Stimulated activated naive CD8-positive, alpha-beta T cell treated with anti-CD3 and anti-CD28 coated beads, Interleukin-15, Interleukin-2, amounts not matched to agents 100 ng/mL and 50 ng/mL, for 24 hours (primary cell): ENCODE measurements around the gene DROSHA.
A peak's percentile ranks its signal among the peaks of the same experiment; 100 is the strongest.
"Not testable (repeated sequence)": the region's sequence is repeated elsewhere in the genome, so short reads cannot be mapped to it uniquely, and the experiment has no call there.

ENCODE experiments used
- H3K27ac Mint-ChIP-seq: one replicate; pipeline ENCODE4 v1.8.0; 2021; ENCODE audit warnings: mild to moderate bottlenecking, mixed read lengths
- H3K27me3 Mint-ChIP-seq: one replicate; pipeline ENCODE4 v1.8.0; 2021; ENCODE audit warnings: mixed read lengths
- H3K36me3 Mint-ChIP-seq: one replicate; pipeline ENCODE4 v1.8.0; 2021; ENCODE audit warnings: low read depth, mixed read lengths
- H3K4me1 Mint-ChIP-seq: one replicate; pipeline ENCODE4 v1.8.0; 2021; ENCODE audit warnings: low read depth, mixed read lengths
- H3K4me3 Mint-ChIP-seq: one replicate; pipeline ENCODE4 v1.8.0; 2021; ENCODE audit warnings: mild to moderate bottlenecking, mixed read lengths
- H3K9me3 Mint-ChIP-seq: one replicate; pipeline ENCODE4 v1.8.0; 2021; ENCODE audit warnings: mixed read lengths

Gene DROSHA, protein sequence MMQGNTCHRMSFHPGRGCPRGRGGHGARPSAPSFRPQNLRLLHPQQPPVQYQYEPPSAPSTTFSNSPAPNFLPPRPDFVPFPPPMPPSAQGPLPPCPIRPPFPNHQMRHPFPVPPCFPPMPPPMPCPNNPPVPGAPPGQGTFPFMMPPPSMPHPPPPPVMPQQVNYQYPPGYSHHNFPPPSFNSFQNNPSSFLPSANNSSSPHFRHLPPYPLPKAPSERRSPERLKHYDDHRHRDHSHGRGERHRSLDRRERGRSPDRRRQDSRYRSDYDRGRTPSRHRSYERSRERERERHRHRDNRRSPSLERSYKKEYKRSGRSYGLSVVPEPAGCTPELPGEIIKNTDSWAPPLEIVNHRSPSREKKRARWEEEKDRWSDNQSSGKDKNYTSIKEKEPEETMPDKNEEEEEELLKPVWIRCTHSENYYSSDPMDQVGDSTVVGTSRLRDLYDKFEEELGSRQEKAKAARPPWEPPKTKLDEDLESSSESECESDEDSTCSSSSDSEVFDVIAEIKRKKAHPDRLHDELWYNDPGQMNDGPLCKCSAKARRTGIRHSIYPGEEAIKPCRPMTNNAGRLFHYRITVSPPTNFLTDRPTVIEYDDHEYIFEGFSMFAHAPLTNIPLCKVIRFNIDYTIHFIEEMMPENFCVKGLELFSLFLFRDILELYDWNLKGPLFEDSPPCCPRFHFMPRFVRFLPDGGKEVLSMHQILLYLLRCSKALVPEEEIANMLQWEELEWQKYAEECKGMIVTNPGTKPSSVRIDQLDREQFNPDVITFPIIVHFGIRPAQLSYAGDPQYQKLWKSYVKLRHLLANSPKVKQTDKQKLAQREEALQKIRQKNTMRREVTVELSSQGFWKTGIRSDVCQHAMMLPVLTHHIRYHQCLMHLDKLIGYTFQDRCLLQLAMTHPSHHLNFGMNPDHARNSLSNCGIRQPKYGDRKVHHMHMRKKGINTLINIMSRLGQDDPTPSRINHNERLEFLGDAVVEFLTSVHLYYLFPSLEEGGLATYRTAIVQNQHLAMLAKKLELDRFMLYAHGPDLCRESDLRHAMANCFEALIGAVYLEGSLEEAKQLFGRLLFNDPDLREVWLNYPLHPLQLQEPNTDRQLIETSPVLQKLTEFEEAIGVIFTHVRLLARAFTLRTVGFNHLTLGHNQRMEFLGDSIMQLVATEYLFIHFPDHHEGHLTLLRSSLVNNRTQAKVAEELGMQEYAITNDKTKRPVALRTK (N-terminal part only)

DNA sequence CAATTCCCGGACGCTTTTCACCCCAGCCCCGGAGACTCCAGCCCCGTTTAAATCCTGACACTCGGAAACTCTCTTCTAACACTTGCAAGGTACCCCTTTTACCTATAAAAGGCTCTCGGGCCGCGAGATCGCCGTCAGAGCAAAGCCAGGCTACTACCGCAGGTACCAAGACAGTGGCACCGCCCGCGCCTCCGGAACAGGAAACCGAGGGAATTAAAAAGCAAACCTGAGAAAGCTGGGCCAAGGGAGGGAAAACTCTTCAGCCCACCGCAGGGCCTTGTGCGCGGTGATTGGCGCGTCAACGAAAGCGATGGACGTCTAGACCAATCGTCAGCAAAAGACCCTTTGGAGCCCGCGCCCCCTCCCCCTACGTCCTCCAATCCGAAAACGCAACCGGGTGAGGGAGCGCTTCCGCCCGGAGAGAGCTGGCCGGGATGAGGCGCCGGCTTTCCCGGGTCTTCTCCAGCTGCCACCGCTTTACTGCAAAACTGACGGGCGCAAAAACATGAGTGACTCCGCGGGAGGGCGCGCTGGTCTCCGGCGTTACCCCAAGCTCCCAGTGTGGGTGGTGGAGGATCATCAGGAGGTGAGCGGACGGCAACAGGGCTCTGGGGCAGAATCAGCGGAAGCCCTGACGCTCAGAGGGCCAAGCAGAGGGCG lies at the start of gene DROSHA, which contains the start of gene C5orf22:
DROSHA (minus strand) TSS at position 206 of the 660 bp plus-strand sequence. CDS start 3,034 bp downstream, outside the sequence.
C5orf22 (plus strand) TSS at position 414 of the 660 bp plus-strand sequence; CDS start at position 506, 92 bp downstream.
- H3K4me1 Mint-ChIP-seq = peaks cover 49% of the 10 kb centered on the region
- peak within 1 kb of the TSS; percentile 88 for H3K27ac Mint-ChIP-seq
- no peaks in the 10 kb centered on the region for H3K27me3 Mint-ChIP-seq
- peaks cover 52% of the 10 kb centered on the region for H3K36me3 Mint-ChIP-seq
- H3K4me3 Mint-ChIP-seq = peak within 1 kb of the TSS; percentile 93
- no peaks in the 10 kb centered on the region for H3K9me3 Mint-ChIP-seq

DNA sequence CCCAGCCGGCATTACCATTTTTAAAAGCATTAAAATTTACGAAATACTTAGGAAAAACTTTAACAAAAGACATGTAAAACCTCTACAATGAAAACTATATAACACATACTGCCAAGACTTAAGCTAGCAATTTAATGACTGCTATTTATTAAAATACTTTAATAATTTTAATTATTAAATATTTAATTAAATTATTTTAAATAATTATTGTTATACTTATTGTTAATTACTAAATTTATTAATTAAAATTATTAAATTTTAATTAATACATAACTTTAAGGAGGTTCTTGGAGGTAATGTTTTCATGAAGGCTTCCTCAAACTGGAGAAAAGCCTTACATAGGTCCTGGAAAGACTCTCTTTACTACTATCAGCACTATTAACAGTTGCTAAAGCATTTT lies 47.7 kb upstream of the DROSHA start:
- H3K27me3 Mint-ChIP-seq = peaks cover 25% of the 10 kb centered on the region
- no peaks in the 10 kb centered on the region for H3K36me3 Mint-ChIP-seq
- no peaks in the 10 kb centered on the region for H3K4me1 Mint-ChIP-seq
- H3K4me3 Mint-ChIP-seq = no peak overlapping the region
- no peak overlapping the region for H3K27ac Mint-ChIP-seq
- H3K9me3 Mint-ChIP-seq = no peaks in the 10 kb centered on the region

DNA sequence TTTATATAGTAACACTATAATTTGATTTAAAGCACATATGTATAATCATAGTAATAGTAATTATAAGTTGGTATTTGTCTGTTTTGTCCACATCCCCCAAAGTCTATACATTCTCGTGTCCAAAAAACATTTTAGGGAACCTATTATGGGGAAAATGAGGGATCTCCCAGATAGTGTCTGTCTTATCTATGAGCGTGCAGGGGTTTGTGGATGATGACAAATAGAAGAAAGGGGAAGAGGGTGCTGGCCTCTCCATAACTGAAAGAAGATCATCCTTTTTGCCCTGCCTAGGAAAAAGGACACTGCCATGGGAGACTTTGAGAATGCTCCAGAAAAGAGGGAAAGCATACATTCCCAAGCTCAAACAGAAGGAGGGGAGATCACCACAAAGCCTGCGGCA lies 45.5 kb upstream of the DROSHA start:
- peaks cover 17% of the 10 kb centered on the region for H3K27me3 Mint-ChIP-seq
- H3K4me3 Mint-ChIP-seq = no peak overlapping the region
- no peaks in the 10 kb centered on the region for H3K36me3 Mint-ChIP-seq
- H3K4me1 Mint-ChIP-seq = no peaks in the 10 kb centered on the region
- no peak overlapping the region for H3K27ac Mint-ChIP-seq
- no peaks in the 10 kb centered on the region for H3K9me3 Mint-ChIP-seq

DNA sequence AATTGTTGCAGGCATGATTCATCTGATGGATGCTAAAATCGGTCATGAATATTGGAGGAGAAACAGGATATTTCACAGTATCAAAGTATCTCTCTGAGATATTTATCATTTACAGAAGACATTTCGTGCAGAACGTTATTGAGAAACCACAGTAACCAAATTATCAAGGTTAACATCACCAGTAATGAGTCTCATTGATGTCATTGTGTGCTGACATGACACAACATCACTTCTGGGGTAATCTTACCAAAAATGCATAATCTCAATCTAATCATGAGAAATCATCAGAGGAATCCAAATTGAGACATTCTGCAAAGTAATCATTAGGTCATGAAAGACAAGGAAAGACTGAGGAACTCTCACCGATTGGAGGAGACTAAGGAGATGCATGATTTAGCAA lies 42.9 kb upstream of the DROSHA start:
- no peak overlapping the region for H3K4me3 Mint-ChIP-seq
- H3K27ac Mint-ChIP-seq = no peak overlapping the region
- no peaks in the 10 kb centered on the region for H3K9me3 Mint-ChIP-seq
- peaks cover 16% of the 10 kb centered on the region for H3K27me3 Mint-ChIP-seq
- H3K36me3 Mint-ChIP-seq = no peaks in the 10 kb centered on the region
- H3K4me1 Mint-ChIP-seq = no peaks in the 10 kb centered on the region

DNA sequence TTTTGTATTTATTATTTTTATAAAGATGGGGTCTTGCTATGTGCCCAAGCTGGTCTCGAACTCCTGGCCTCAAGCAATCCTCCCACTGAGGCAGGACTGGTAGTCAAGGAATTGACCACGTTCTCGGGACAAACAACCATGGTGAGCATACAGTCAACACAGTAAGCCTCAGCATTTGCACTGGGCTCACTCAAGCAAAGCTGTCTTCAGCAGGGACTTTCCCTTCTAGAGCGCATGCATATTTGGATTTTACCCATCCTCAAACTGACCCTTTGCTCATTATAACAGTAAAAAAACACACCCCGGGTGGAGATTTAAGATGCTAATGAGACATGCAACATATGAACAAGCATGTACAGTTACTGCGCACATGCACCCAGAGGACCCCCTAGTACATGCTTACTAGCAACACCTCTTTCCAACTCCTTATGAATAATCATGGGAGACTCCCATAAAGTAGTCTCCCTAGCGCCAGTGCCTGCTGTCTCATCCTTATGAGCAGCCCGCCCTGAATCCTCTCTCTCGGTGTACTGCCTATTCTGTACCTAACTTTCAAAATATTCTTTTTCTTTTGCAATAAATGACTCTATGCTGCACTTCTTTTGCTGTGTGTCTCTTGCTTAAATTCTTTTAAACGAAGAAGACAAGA lies 41.7 kb upstream of the DROSHA start:
- Mint-ChIP-seq H3K9me3 (no peaks in the 10 kb centered on the region), H3K27me3 (peaks cover 16% of the 10 kb centered on the region), H3K36me3 (no peaks in the 10 kb centered on the region), H3K4me3 (no peak overlapping the region), H3K4me1 (no peaks in the 10 kb centered on the region), H3K27ac (no peak overlapping the region)

DNA sequence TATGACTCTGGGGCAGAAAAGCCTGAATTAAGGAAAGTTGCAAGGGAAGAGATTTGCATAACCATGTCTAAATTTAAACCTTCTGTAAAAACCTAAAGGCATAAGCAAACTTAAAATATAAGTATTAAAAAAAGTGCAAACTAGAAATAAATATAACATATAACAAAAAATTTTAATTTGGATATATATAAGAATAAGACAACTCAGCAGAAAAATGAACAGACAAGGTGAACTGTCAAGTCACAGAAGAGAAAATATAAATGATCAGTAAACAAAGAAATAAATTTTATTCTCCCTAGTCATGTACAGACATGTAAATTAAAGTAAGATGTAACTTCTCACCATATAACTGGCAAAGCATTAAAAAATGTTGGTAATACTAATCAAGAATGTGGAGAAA lies 37.2 kb upstream of the DROSHA start:
- H3K4me3 Mint-ChIP-seq = no peak overlapping the region
- H3K27me3 Mint-ChIP-seq = peaks cover 4% of the 10 kb centered on the region
- no peaks in the 10 kb centered on the region for H3K4me1 Mint-ChIP-seq
- H3K27ac Mint-ChIP-seq = no peak overlapping the region
- peaks cover 6% of the 10 kb centered on the region for H3K36me3 Mint-ChIP-seq
- peaks cover 10% of the 10 kb centered on the region for H3K9me3 Mint-ChIP-seq

DNA sequence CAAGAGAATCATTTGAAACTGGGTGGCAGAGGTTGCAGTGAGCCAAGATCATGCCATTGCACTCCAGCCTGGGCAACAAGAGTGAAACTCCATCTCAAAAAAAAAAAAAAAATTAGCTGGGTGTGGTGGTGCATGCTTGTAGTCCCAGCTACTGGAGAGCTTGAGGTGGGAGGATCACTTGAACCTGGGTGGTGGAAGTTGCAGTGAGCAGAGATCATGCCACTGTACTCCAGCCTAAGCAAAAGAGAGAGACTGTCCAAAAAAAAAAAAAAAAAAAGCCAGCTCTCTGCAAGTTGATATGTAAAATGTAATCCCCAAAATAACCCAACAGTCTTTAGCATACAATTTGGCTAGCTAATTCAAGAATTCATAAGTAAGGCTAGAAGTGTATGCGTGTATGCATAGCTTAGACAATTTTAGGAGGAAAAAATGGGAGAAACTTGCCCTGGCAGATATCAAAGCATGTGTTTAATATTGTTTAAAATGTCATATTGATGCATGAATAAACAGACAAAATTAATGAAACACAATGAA lies 36.5 kb upstream of the DROSHA start:
- peaks cover 4% of the 10 kb centered on the region for H3K27me3 Mint-ChIP-seq
- no peak overlapping the region for H3K27ac Mint-ChIP-seq
- H3K9me3 Mint-ChIP-seq = peaks cover 10% of the 10 kb centered on the region
- H3K4me1 Mint-ChIP-seq = no peaks in the 10 kb centered on the region
- H3K4me3 Mint-ChIP-seq = no peak overlapping the region
- peaks cover 6% of the 10 kb centered on the region for H3K36me3 Mint-ChIP-seq

DNA sequence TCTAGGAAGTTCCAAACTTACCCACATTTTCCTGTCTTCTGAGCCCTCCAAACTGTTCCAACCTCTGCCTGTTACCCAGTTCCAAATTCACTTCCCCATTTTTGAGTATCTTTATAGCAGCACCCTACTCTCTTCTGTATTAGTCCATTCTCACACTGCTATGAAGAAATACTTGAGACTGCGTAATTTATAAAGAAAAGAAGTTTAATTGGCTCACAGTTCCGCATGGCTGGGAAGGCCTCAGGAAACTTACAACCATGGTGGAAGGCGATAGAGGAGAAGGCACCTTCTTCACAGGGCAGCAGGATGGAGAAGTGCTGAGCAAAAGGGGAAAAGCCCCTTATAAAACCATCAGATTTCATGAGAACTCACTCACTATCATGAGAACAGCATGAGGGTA lies 34.5 kb upstream of the DROSHA start:
- H3K9me3 Mint-ChIP-seq = peaks cover 10% of the 10 kb centered on the region
- H3K36me3 Mint-ChIP-seq, H3K4me3 Mint-ChIP-seq, H3K27ac Mint-ChIP-seq, H3K27me3 Mint-ChIP-seq, H3K4me1 Mint-ChIP-seq: not testable (repeated sequence)

DNA sequence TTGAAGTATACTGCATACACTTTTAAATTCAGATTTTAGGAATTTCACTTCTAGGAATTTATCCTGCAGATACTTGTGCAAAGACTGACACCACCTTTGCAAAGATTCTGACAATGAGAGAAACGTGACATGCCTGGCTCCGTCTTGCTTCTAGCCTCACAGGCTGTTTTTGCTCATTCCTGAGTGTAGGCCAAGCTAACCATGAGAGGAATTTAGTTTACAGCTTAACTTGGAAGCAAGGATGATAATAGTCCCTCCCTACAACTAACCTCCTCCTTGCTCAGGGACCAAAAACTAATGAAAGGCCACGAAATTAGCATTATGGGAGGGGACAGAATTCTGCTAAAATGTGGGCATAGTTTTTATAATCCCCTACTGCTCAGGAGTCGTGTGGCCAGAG lies 31.3 kb upstream of the DROSHA start:
- Mint-ChIP-seq H3K27ac (no peak overlapping the region), H3K4me3 (no peak overlapping the region), H3K36me3 (peaks cover 8% of the 10 kb centered on the region), H3K9me3 (peaks cover 10% of the 10 kb centered on the region), H3K27me3 (no peaks in the 10 kb centered on the region), H3K4me1 (peaks cover 1% of the 10 kb centered on the region)

DNA sequence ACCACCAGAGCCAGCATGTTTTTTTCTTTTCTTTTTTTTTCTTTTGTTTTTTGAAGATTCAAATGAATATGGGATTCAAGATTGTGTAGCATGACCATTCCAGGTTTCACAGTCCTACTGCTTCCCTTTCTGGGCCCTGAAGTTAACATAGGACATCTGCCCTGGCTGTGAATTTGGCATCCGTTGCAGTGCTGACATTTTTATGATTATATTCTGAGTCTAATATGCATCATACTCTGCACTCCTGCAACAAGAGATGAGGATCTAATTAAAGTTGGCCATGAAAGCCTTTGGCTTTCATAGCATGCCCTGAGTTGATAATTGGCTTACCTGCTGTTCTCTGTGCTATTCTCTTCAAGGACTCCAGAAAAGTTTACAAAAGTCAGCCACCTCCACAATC lies 30.1 kb upstream of the DROSHA start:
- Mint-ChIP-seq H3K4me1 (peaks cover 9% of the 10 kb centered on the region), H3K4me3 (no peak overlapping the region), H3K36me3 (peaks cover 17% of the 10 kb centered on the region), H3K27me3 (no peaks in the 10 kb centered on the region), H3K27ac (no peak overlapping the region), H3K9me3 (peaks cover 10% of the 10 kb centered on the region)

DNA sequence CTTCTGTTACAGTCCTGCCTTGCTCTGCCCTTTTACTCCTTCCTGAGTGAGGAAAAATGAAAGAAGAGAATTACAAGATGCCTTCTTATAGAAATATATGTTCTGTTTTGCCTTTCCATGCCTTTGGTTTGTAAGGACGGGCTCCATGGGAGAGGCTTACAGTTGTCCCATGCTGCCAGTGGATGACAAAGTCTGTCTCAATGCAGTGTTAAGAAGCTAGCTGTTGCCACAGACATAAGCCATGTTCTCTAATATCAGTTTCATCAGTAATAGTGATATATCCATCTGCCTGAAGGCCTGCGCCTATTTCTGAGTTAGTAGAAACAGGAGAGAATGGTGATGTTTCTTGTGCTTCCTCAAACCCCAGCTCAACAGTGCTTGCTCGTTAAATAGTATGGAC lies 28.0 kb upstream of the DROSHA start:
- H3K36me3 Mint-ChIP-seq = peaks cover 27% of the 10 kb centered on the region
- peaks cover 5% of the 10 kb centered on the region for H3K9me3 Mint-ChIP-seq
- no peaks in the 10 kb centered on the region for H3K27me3 Mint-ChIP-seq
- H3K27ac Mint-ChIP-seq = no peak overlapping the region
- H3K4me3 Mint-ChIP-seq = no peak overlapping the region
- H3K4me1 Mint-ChIP-seq = peaks cover 9% of the 10 kb centered on the region

DNA sequence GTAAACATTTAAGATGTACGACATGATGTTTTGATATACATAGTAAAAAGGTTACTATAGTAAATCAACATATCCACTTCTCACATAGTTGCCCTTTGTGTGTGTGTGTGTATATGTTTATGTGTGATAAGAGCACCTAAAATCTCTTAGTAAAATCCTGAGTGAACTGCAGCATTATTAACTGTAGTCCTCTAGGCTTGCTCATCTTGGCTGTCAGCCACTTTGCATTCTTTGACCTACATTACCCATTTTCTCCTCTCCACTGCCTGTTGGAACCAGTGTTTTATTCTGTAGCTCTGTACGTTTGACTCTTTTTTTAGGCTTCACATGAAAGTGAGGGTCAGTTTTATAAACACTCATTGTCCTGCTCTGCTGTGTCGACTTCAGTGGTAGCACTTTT lies 24.6 kb upstream of the DROSHA start:
- H3K4me1 Mint-ChIP-seq = peaks cover 9% of the 10 kb centered on the region
- no peaks in the 10 kb centered on the region for H3K27me3 Mint-ChIP-seq
- no peak overlapping the region for H3K4me3 Mint-ChIP-seq
- peaks cover 3% of the 10 kb centered on the region for H3K9me3 Mint-ChIP-seq
- H3K27ac Mint-ChIP-seq = no peak overlapping the region
- H3K36me3 Mint-ChIP-seq = peaks cover 53% of the 10 kb centered on the region

DNA sequence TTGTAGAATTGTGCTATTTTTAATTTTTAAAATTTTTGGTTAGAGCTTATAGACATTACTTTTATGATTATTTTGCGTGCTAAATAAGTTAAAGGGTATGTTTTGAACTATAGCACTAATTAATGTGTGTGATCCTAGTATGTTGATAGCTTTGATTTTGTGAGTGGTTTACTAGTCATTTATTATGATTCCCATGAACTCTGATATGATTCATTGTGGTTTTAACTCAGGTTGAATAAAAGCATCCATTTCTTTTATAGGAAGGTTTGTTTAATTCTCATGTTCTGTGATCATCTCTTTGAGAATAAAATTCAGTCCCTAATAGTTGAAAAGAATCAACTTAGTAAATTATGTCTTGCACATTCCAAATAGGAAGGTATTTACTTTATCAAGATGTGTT lies 22.7 kb upstream of the DROSHA start:
- Mint-ChIP-seq H3K27me3 (no peaks in the 10 kb centered on the region), H3K4me1 (peaks cover 9% of the 10 kb centered on the region), H3K4me3 (no peak overlapping the region), H3K27ac (no peak overlapping the region), H3K36me3 (peaks cover 57% of the 10 kb centered on the region), H3K9me3 (peaks cover 3% of the 10 kb centered on the region)

DNA sequence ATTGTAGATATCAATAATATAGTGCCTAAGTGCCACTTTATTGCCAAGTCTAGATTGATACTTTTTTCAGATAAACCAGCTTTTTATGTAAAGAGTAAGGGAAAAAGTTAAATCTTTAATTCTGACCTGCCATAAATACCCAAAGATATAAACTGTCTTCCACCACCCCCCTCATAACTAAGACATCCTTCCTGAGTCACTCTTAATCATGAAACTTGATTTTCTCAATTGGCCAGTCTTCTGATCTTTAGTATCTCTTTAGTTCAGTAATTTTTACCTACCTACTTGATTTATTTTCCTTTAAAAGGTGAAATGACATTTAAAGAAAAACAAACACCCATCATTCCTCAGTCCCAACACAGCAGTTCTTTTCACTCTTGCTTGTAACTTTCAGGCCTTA lies 22.0 kb upstream of the DROSHA start:
- Mint-ChIP-seq H3K36me3 (peaks cover 62% of the 10 kb centered on the region), H3K27ac (no peak overlapping the region), H3K9me3 (peaks cover 3% of the 10 kb centered on the region), H3K4me1 (peaks cover 13% of the 10 kb centered on the region), H3K4me3 (no peak overlapping the region), H3K27me3 (no peaks in the 10 kb centered on the region)
